ENCODE measurements around the gene PTPRE.

DNA sequence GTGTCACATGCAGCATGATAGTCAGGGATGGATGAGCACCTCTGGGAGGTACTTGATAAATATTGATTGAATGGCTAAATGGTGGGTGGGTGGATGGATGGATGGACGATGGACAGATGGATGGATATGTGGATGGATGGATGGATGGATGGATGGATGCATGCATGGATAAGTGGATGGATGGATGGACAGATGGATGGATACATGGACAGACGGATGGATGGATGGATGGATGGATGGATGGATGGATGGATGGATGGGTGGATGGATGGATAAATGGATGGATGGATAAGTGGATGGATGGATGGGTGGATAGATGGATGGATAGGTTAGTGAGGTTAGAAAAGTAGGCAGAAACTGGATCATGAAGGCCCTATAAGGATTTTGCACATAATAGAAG, 37.4 kb downstream of the PTPRE start:
- TF ChIP-seq, protein P1, sequence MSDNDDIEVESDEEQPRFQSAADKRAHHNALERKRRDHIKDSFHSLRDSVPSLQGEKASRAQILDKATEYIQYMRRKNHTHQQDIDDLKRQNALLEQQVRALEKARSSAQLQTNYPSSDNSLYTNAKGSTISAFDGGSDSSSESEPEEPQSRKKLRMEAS (CRISPR knock-in tag; IDR thresholded peaks at IDR 0.05), result no peak
- no peak for TF ChIP-seq SMAD3 (CRISPR knock-in tag; IDR thresholded peaks at IDR 0.05; ENCODE audit: borderline replicate concordance)
- TF ChIP-seq, protein P2, sequence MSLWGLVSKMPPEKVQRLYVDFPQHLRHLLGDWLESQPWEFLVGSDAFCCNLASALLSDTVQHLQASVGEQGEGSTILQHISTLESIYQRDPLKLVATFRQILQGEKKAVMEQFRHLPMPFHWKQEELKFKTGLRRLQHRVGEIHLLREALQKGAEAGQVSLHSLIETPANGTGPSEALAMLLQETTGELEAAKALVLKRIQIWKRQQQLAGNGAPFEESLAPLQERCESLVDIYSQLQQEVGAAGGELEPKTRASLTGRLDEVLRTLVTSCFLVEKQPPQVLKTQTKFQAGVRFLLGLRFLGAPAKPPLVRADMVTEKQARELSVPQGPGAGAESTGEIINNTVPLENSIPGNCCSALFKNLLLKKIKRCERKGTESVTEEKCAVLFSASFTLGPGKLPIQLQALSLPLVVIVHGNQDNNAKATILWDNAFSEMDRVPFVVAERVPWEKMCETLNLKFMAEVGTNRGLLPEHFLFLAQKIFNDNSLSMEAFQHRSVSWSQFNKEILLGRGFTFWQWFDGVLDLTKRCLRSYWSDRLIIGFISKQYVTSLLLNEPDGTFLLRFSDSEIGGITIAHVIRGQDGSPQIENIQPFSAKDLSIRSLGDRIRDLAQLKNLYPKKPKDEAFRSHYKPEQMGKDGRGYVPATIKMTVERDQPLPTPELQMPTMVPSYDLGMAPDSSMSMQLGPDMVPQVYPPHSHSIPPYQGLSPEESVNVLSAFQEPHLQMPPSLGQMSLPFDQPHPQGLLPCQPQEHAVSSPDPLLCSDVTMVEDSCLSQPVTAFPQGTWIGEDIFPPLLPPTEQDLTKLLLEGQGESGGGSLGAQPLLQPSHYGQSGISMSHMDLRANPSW (CRISPR knock-in tag; conservative IDR thresholded peaks at IDR 0.05; ENCODE audit: low read depth), result no peak
- TF ChIP-seq, protein P3, sequence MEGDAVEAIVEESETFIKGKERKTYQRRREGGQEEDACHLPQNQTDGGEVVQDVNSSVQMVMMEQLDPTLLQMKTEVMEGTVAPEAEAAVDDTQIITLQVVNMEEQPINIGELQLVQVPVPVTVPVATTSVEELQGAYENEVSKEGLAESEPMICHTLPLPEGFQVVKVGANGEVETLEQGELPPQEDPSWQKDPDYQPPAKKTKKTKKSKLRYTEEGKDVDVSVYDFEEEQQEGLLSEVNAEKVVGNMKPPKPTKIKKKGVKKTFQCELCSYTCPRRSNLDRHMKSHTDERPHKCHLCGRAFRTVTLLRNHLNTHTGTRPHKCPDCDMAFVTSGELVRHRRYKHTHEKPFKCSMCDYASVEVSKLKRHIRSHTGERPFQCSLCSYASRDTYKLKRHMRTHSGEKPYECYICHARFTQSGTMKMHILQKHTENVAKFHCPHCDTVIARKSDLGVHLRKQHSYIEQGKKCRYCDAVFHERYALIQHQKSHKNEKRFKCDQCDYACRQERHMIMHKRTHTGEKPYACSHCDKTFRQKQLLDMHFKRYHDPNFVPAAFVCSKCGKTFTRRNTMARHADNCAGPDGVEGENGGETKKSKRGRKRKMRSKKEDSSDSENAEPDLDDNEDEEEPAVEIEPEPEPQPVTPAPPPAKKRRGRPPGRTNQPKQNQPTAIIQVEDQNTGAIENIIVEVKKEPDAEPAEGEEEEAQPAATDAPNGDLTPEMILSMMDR (IDR thresholded peaks at IDR 0.05), result no peak
